NB4 (cell line): ENCODE results near the gene TGFBR2.

Source experiments
- DNase-seq: peaks from one replicate; pipeline ENCODE4 v3.0.0; 2010; ENCODE audit warnings: low read depth
- H3K4me3 ChIP-seq: one replicate; pipeline ENCODE4 v1.5.1; 2011; ENCODE audit warnings: mild to moderate bottlenecking, low read depth, low read length, moderate library complexity
- MYC ChIP-seq: IDR thresholded peaks from 2 replicates; pipeline ENCODE4 v1.6.1; 2011; ENCODE audit warnings: low read depth, low read length
- POLR2A ChIP-seq: IDR thresholded peaks from 2 replicates; pipeline ENCODE4 v1.6.1; 2011; ENCODE audit warnings: mild to moderate bottlenecking; ENCODE audit not compliant: insufficient read length; ENCODE audit errors: extremely low read depth
- TF ChIP-seq, protein P1 (sequence below): IDR thresholded peaks from 2 replicates; pipeline ENCODE4 v1.6.1; 2011; ENCODE audit warnings: low read depth, low read length
- TF ChIP-seq, protein P2 (sequence below): IDR thresholded peaks from one replicate; pipeline ENCODE4 v1.5.1; 2012; ENCODE audit warnings: low read depth, low read length

The TGFBR2 gene

GRCh38 chr3:30661098-30661873 lies 54.9 kb downstream of the TGFBR2 start:
- TF ChIP-seq POLR2A = no peak
- no peak for TF ChIP-seq MYC
- TF ChIP-seq, protein P1, sequence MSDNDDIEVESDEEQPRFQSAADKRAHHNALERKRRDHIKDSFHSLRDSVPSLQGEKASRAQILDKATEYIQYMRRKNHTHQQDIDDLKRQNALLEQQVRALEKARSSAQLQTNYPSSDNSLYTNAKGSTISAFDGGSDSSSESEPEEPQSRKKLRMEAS = no peak
- TF ChIP-seq, protein P2, sequence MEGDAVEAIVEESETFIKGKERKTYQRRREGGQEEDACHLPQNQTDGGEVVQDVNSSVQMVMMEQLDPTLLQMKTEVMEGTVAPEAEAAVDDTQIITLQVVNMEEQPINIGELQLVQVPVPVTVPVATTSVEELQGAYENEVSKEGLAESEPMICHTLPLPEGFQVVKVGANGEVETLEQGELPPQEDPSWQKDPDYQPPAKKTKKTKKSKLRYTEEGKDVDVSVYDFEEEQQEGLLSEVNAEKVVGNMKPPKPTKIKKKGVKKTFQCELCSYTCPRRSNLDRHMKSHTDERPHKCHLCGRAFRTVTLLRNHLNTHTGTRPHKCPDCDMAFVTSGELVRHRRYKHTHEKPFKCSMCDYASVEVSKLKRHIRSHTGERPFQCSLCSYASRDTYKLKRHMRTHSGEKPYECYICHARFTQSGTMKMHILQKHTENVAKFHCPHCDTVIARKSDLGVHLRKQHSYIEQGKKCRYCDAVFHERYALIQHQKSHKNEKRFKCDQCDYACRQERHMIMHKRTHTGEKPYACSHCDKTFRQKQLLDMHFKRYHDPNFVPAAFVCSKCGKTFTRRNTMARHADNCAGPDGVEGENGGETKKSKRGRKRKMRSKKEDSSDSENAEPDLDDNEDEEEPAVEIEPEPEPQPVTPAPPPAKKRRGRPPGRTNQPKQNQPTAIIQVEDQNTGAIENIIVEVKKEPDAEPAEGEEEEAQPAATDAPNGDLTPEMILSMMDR = no peak

GRCh38 chr3:30662836-30663235 lies 56.4 kb downstream of the TGFBR2 start:
- no peak overlapping the region for H3K4me3 ChIP-seq
- DNase-seq = no peak
- no peak for TF ChIP-seq POLR2A
- no peak for TF ChIP-seq MYC
- TF ChIP-seq, protein P2 = no peak
- TF ChIP-seq, protein P1 = no peak

More at GRCh38 chr3:30661098-30661873, 54.9 kb downstream of the TGFBR2 start:
- H3K4me3 ChIP-seq = no peak overlapping the region
- no peak for DNase-seq

DNA sequence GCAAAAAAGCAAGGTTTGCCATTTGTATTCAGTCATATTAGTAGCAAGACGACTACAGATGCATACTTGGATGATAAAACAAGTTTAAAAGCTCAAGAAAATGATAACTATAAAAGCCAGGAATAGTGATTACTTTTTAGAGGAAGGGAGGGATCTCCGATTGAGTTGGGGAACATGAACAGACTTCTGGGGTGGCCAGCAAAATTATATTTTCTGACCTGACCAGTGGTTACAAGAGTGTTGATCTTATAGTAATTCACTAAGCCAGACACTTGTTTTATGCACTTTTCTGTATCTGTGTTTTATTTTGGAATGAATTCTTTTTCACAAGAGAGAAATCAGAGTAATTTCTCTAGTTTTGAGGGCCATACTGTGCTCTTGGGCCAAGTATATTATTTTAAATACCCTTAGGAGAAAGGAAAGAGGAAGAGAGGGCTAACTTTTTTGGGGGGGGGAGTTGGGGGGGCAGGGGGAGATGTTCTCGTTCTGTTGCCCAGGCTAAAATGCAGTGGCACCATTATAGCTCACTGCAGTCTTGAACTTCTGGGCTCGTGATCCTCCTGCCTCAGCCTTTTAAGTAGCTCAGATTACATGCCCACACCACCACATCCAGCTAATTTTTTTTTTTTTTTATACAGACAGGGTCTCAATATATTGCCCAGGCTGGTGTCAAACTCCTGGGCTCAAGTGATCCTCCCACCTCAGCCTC lies 57.3 kb downstream of the TGFBR2 start:
- no peak overlapping the region for H3K4me3 ChIP-seq
- DNase-seq = no peak
- TF ChIP-seq POLR2A = no peak
- TF ChIP-seq, protein P2 = no peak
- no peak for TF ChIP-seq MYC
- TF ChIP-seq, protein P1 = no peak

GRCh38 chr3:30664459-30664858 lies 58.1 kb downstream of the TGFBR2 start:
- DNase-seq = no peak
- H3K4me3 ChIP-seq = no peak overlapping the region
- TF ChIP-seq, protein P1 = no peak
- no peak for TF ChIP-seq POLR2A

DNA sequence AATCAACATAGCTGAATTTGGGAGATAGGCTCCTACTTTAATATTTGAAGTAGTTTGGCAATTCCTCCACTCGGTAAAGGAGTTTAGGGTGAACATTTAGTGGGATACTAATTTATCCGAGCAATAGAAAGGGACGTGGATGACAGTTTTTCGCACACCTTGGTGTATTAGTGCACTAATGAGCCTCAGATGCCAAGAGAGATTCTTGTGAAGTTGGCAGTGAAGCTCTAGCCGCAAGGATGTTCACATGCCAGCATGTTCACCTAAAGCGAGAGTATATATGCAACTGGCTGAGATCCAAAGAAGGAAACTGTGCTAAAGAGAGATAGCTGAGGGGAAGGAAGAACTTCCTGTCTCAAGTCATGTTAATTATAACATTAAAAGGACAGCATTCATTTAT lies 58.5 kb downstream of the TGFBR2 start:
- DNase-seq = peak; percentile 37
- H3K4me3 ChIP-seq = no peak overlapping the region
- no peak for TF ChIP-seq MYC
- TF ChIP-seq POLR2A = no peak
- TF ChIP-seq, protein P2 = no peak
- TF ChIP-seq, protein P1 = no peak

DNA sequence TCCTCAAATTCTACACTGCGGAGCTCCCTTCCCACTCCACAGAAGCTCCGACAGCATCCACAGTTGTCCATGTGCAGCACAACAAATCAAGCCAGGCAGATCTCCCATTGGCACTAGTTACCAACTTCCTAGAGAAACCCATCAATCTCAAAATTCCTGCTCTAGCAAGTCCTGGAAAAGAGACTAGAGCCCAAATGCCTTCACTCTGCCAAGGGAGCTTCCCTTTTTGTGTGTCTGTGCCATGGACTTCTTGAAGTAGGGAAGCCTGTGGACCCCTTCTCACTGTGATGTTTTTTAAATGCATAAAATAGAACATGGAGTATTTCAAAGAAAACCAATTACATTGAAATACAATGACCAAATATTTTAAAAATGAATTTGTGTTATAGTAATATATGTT lies 59.1 kb downstream of the TGFBR2 start:
- DNase-seq = no peak
- no peak for TF ChIP-seq POLR2A
- TF ChIP-seq, protein P1 = no peak
- TF ChIP-seq MYC = no peak
- TF ChIP-seq, protein P2 = no peak
- no peak overlapping the region for H3K4me3 ChIP-seq
